ENCODE data around the gene TOR4A. TPM values are rescaled to one million over a fixed set of nuclear protein-coding genes. Genes with fewer than 3 reads are reported as not detected.
A peak's percentile ranks its signal among the peaks of the same experiment; 100 is the strongest.

The TOR4A gene
- total RNA-seq, 2 experiments from 2014 or later, result 11.7 to 22.3 TPM

DNA sequence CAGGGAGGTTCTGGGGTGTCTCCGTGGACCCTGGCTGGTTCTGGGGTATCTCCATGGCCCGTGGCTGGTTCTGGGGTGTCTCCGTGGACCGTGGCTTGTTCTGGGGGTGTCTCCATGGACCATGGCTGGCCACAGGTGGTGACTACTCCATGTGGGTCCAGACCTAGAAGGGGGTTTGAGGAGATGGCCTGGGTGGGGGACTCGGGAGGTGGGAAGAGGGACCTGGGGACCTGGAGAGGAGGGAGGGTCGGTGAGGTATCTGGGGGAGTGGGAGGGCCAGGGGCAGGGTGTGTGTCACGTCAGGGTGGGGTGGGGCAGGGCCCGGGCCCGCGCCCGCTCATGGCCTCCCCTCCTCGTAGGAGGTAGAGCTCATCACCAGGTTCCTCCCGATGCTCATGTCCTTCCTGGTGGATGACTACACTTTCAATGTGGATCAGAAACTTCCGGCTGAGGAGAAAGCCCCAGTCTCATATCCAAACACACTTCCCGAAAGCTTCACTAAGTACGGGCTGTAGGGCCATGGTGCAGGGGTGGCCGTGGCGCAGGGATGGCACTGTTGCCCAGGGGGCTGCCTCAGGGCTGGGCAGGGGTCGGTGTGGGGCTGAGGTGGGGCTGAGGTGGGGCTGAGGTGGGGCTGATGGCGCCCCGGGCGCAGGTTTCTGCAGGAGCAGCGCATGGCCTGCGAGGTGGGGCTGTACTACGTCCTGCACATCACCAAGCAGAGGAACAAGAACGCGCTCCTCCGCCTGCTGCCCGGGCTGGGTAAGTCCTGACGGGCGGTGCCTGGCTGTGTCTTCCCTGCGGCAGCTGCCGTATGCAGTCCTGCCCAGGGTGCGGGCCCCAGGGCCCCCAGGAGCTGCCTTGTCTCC is 10.7 kb upstream of the TOR4A start:
- CTCF ChIA-PET (ENCODE audit: unreplicated experiment), result interaction anchor here (0.6 kb wide), 1 partner anchor 173 kb away, joined by 3 read pairs; no protein-coding TSS in a partner anchor
- Histone ChIP-seq H3K4me1 (ENCODE audit: insufficient read depth, low read length, poor library complexity, severe bottlenecking) (peaks cover 48% of the 10 kb centered on the region), H3K27ac (ENCODE audit: low read depth, low read length, poor library complexity, severe bottlenecking) (peak overlapping the region; percentile 90), H3K9me2 (ENCODE audit: insufficient read depth, low read length) (no peaks in the 10 kb centered on the region), H4K20me1 (ENCODE audit: insufficient read depth, low read length) (no peaks in the 10 kb centered on the region), H3K4me2 (ENCODE audit: low read length) (peak overlapping the region; percentile 90), H2AFZ (ENCODE audit: low read length) (no peak overlapping the region), H3K4me3 (ENCODE audit: low read depth, low read length, poor library complexity, severe bottlenecking) (peak overlapping the region; percentile 65), H3K79me2 (ENCODE audit: insufficient read depth, low read depth, low read length) (peaks cover 18% of the 10 kb centered on the region; the same call in 1 of the 2 replicates), H3K9me3 (ENCODE audit: low read length) (no peaks in the 10 kb centered on the region), H3K36me3 (ENCODE audit: insufficient read depth, low read length) (peaks cover 66% of the 10 kb centered on the region)
- intact Hi-C loops (cut with micrococcal nuclease; ENCODE audit: unreplicated experiment), result no loop called here
- POLR2A ChIA-PET, result interaction anchor here (0.6 to 1.1 kb wide), 2 partner anchors 13 to 116 kb away, joined by 3 to 5 read pairs; no protein-coding TSS in a partner anchor
- no peak for DNase-seq (ENCODE audit: low spot score)
- TF ChIP-seq EZH2phosphoT487 (IDR thresholded peaks at IDR 0.05; ENCODE audit: borderline replicate concordance, low read depth, low read length), result no peak
- TF ChIP-seq, protein P1, sequence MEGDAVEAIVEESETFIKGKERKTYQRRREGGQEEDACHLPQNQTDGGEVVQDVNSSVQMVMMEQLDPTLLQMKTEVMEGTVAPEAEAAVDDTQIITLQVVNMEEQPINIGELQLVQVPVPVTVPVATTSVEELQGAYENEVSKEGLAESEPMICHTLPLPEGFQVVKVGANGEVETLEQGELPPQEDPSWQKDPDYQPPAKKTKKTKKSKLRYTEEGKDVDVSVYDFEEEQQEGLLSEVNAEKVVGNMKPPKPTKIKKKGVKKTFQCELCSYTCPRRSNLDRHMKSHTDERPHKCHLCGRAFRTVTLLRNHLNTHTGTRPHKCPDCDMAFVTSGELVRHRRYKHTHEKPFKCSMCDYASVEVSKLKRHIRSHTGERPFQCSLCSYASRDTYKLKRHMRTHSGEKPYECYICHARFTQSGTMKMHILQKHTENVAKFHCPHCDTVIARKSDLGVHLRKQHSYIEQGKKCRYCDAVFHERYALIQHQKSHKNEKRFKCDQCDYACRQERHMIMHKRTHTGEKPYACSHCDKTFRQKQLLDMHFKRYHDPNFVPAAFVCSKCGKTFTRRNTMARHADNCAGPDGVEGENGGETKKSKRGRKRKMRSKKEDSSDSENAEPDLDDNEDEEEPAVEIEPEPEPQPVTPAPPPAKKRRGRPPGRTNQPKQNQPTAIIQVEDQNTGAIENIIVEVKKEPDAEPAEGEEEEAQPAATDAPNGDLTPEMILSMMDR (conservative IDR thresholded peaks at IDR 0.05; ENCODE audit: low read length), result no peak
- no TSS peak for BruUV-seq (replicated peaks)

DNA sequence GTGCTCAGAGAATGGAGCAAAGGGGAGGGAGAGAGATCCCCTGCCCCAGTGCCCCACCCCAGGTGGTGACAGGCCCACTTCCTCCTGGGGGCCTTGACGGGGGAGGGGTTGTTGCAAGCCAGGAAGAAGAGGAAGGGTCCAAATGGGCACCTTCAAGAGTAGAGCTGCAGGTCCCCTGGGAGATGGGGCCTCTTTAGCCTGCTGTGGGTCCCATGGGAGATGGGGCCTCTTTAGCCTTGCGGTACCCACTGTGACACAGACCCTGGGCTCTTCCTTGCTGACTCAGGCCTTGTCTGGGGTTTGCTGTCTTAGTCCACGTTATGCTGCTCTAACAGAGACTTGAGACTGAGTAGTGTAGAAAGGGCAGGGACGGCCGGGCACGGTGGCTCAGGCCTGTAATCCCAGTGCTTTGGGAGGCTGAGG is 9.6 kb upstream of the TOR4A start:
- POLR2A ChIA-PET, result no interaction called here
- no TSS peak for BruUV-seq (replicated peaks)
- Histone ChIP-seq H3K79me2 (ENCODE audit: insufficient read depth, low read depth, low read length) (peaks cover 18% of the 10 kb centered on the region; the same call in 1 of the 2 replicates), H3K36me3 (ENCODE audit: insufficient read depth, low read length) (peaks cover 75% of the 10 kb centered on the region), H3K9me2 (ENCODE audit: insufficient read depth, low read length) (no peaks in the 10 kb centered on the region), H3K4me3 (ENCODE audit: low read depth, low read length, poor library complexity, severe bottlenecking) (peak overlapping the region; percentile 65), H4K20me1 (ENCODE audit: insufficient read depth, low read length) (no peaks in the 10 kb centered on the region), H3K9me3 (ENCODE audit: low read length) (no peaks in the 10 kb centered on the region), H2AFZ (ENCODE audit: low read length) (no peak overlapping the region), H3K4me2 (ENCODE audit: low read length) (peak overlapping the region; percentile 90), H3K27ac (ENCODE audit: low read depth, low read length, poor library complexity, severe bottlenecking) (peak overlapping the region; percentile 90), H3K4me1 (ENCODE audit: insufficient read depth, low read length, poor library complexity, severe bottlenecking) (peaks cover 48% of the 10 kb centered on the region)
- TF ChIP-seq EZH2phosphoT487 (IDR thresholded peaks at IDR 0.05; ENCODE audit: borderline replicate concordance, low read depth, low read length), result no peak
- TF ChIP-seq, protein P1 (conservative IDR thresholded peaks at IDR 0.05; ENCODE audit: low read length), result no peak
- DNase-seq (ENCODE audit: low spot score), result peak; percentile 98
- CTCF ChIA-PET (ENCODE audit: unreplicated experiment), result no interaction called here
- intact Hi-C loops (cut with micrococcal nuclease; ENCODE audit: unreplicated experiment), result loop anchor here (1.0 to 2.0 kb wide), 3 partner anchors 9 to 68 kb away; partner anchors contain the start of genes TOR4A and TPRN
